ENCODE data around the gene UQCRC2. TPM values are rescaled to one million over a fixed set of nuclear protein-coding genes. Genes with fewer than 3 reads are reported as not detected.

UQCRC2 gene
- total RNA-seq, 1 experiment from 2014 or later: 167 TPM

DNA sequence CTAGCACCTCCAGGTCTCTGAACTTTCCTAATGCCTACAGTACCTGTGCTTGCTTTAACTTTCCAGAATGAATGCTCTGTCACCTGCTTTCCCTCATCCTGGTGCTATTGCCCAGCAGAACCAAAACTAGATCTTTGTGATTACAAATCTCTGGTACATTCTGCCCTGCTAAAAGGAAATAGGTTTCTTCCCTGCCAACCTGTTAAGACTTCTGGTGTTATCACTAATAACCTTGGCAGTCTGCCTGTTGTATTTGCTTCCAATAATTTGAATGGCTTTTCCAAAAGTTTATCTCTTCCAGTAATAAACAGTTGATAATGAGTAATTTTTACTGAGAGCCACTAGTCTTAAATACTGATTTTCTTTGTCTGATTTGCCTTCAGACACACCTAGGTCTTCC is 32.4 kb downstream of the UQCRC2 start:
- Histone ChIP-seq H3K4me1 (ENCODE audit: low read length) (no peaks in the 10 kb centered on the region), H2AFZ (ENCODE audit: low read length) (no peak overlapping the region), H3K9ac (ENCODE audit: low read length) (no peak overlapping the region), H4K20me1 (ENCODE audit: insufficient read depth, low read depth, low read length) (no peaks in the 10 kb centered on the region), H3K9me3 (ENCODE audit: low read length) (no peaks in the 10 kb centered on the region), H3K4me3 (ENCODE audit: low read length) (no peak overlapping the region), H3K9me2 (replicated peaks; ENCODE audit: insufficient read depth, low read length) (no peaks in the 10 kb centered on the region), H3K27me3 (ENCODE audit: low read length) (no peaks in the 10 kb centered on the region), H3K4me2 (ENCODE audit: low read depth, low read length, poor library complexity, severe bottlenecking) (no peak overlapping the region), H3K27ac (ENCODE audit: low read length) (no peak overlapping the region), H3K79me2 (ENCODE audit: low read length) (no peaks in the 10 kb centered on the region), H3K36me3 (ENCODE audit: insufficient read depth, low read length) (peaks cover 35% of the 10 kb centered on the region; the same call in 1 of the 2 replicates)
- no peak for DNase-seq

DNA sequence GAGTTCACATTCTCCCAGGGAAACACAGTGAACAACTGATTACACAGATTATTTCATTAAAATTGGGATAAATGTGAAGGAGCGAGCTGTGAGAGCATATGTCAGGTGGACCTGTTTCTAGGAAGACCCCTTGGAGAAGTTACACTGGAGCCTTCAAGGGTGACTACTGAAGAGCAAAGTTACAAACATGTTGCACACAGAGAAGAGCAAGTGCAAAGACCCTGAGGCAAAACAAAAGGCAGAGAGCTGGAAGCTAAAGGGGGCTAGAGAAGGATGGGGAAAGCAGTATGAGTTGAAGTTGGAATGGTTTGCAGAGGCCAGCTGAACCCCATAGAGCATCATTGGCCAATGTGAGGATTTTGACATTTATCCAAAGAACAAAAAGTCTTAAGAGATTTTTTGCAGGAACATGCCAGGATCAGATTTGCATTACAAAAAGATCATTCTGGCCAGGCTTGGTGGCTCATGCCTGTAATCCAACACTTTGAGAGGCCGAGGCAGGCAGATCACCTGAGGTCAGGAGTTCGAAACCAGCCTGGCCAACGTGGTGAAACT is 33.6 kb downstream of the UQCRC2 start:
- H2AFZ ChIP-seq (ENCODE audit: low read length): no peak overlapping the region
- H3K9ac ChIP-seq (ENCODE audit: low read length): no peak overlapping the region
- H3K9me2 ChIP-seq (replicated peaks; ENCODE audit: insufficient read depth, low read length): no peaks in the 10 kb centered on the region
- H3K27me3 ChIP-seq (ENCODE audit: low read length): no peaks in the 10 kb centered on the region
- no peaks in the 10 kb centered on the region for H4K20me1 ChIP-seq (ENCODE audit: insufficient read depth, low read depth, low read length)
- H3K4me2 ChIP-seq (ENCODE audit: low read depth, low read length, poor library complexity, severe bottlenecking): no peak overlapping the region
- H3K9me3 ChIP-seq (ENCODE audit: low read length): no peaks in the 10 kb centered on the region
- no peaks in the 10 kb centered on the region for H3K79me2 ChIP-seq (ENCODE audit: low read length)
- peaks cover 26% of the 10 kb centered on the region; the same call in 1 of the 2 replicates for H3K36me3 ChIP-seq (ENCODE audit: insufficient read depth, low read length)
- DNase-seq: no peak
- no peak overlapping the region for H3K4me3 ChIP-seq (ENCODE audit: low read length)
- H3K27ac ChIP-seq (ENCODE audit: low read length): no peak overlapping the region
- H3K4me1 ChIP-seq (ENCODE audit: low read length): no peaks in the 10 kb centered on the region

DNA sequence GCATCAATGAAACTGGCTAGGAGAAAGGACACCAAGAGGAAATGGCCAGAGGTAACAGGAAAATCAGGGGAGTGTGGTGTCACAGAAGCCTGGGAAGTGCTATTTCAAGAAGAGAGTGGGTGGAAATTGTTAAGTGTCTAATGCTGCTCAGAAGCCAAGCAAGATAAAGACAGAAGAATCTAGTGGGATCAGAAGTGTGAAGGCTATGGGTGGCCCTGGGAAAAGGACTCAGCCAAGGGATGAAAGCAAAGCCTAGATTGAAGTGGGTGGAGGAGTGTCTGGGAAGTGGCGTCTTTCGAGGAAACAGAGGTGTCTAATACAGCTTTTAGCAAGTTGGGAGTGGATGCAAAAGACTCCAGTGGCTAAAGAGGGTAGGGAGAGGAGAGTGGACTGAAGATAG is 34.3 kb downstream of the UQCRC2 start:
- no peak overlapping the region for H2AFZ ChIP-seq (ENCODE audit: low read length)
- no peak overlapping the region for H3K9ac ChIP-seq (ENCODE audit: low read length)
- H3K27me3 ChIP-seq (ENCODE audit: low read length): no peaks in the 10 kb centered on the region
- no peaks in the 10 kb centered on the region for H4K20me1 ChIP-seq (ENCODE audit: insufficient read depth, low read depth, low read length)
- H3K27ac ChIP-seq (ENCODE audit: low read length): no peak overlapping the region
- no peaks in the 10 kb centered on the region for H3K9me3 ChIP-seq (ENCODE audit: low read length)
- no peak overlapping the region for H3K4me2 ChIP-seq (ENCODE audit: low read depth, low read length, poor library complexity, severe bottlenecking)
- no peaks in the 10 kb centered on the region for H3K79me2 ChIP-seq (ENCODE audit: low read length)
- H3K9me2 ChIP-seq (replicated peaks; ENCODE audit: insufficient read depth, low read length): no peaks in the 10 kb centered on the region
- H3K4me3 ChIP-seq (ENCODE audit: low read length): no peak overlapping the region
- peaks cover 22% of the 10 kb centered on the region; the same call in 1 of the 2 replicates for H3K36me3 ChIP-seq (ENCODE audit: insufficient read depth, low read length)
- DNase-seq: no peak
- no peaks in the 10 kb centered on the region for H3K4me1 ChIP-seq (ENCODE audit: low read length)

DNA sequence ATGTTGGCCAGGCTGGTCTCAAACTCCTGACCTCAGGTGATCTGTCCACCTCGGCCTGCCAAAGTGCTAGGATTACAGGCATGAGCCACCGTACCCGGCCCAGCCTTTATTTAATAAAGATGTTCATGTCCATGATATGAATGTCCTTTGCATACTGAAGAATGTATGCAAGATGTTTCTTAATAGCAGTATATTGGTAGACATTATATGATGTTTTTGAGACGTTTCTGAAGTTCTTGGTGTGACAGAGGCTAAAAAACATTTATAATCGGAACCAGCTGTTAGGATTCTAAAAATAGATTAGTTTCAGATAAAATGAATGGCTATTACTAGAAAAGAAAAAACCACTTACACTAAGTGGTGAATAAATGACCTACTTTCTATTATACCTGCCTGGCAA is 36.0 kb downstream of the UQCRC2 start:
- Histone ChIP-seq H3K9me3 (ENCODE audit: low read length) (no peaks in the 10 kb centered on the region), H3K9me2 (replicated peaks; ENCODE audit: insufficient read depth, low read length) (no peaks in the 10 kb centered on the region), H3K4me2 (ENCODE audit: low read depth, low read length, poor library complexity, severe bottlenecking) (no peak overlapping the region), H3K4me3 (ENCODE audit: low read length) (no peak overlapping the region), H3K4me1 (ENCODE audit: low read length) (no peaks in the 10 kb centered on the region), H3K27ac (ENCODE audit: low read length) (no peak overlapping the region), H2AFZ (ENCODE audit: low read length) (no peak overlapping the region), H3K36me3 (ENCODE audit: insufficient read depth, low read length) (peaks cover 8% of the 10 kb centered on the region; the same call in 1 of the 2 replicates), H4K20me1 (ENCODE audit: insufficient read depth, low read depth, low read length) (no peaks in the 10 kb centered on the region), H3K79me2 (ENCODE audit: low read length) (no peaks in the 10 kb centered on the region), H3K27me3 (ENCODE audit: low read length) (no peaks in the 10 kb centered on the region), H3K9ac (ENCODE audit: low read length) (no peak overlapping the region)
- DNase-seq: no peak

DNA sequence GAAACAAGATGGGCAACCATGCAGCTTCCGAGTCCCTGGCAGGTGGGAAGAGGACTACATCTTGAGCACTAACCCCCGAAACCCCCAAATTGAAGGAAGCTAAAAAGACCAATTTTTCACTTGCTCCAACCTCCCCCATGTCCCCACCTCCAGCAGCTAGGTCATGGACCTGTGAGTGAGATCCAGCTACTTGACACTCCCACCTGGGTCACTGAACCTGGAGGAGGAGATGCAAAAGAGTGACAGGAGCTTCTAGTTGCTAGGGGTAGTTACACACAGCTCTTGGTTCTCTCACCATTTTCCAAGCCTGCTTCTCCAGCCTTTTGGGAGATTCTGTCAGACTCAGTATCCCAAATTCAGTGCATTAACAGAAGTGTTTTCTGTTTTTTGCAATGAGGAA is 36.6 kb downstream of the UQCRC2 start:
- Histone ChIP-seq H3K79me2 (ENCODE audit: low read length) (no peaks in the 10 kb centered on the region), H3K9me3 (ENCODE audit: low read length) (no peaks in the 10 kb centered on the region), H3K9me2 (replicated peaks; ENCODE audit: insufficient read depth, low read length) (no peaks in the 10 kb centered on the region), H3K27me3 (ENCODE audit: low read length) (no peaks in the 10 kb centered on the region), H2AFZ (ENCODE audit: low read length) (no peak overlapping the region), H3K27ac (ENCODE audit: low read length) (no peak overlapping the region), H3K4me2 (ENCODE audit: low read depth, low read length, poor library complexity, severe bottlenecking) (no peak overlapping the region), H3K36me3 (ENCODE audit: insufficient read depth, low read length) (peaks cover 2% of the 10 kb centered on the region; the same call in 1 of the 2 replicates), H3K9ac (ENCODE audit: low read length) (no peak overlapping the region), H4K20me1 (ENCODE audit: insufficient read depth, low read depth, low read length) (no peaks in the 10 kb centered on the region), H3K4me1 (ENCODE audit: low read length) (no peaks in the 10 kb centered on the region), H3K4me3 (ENCODE audit: low read length) (no peak overlapping the region)
- DNase-seq: no peak

DNA sequence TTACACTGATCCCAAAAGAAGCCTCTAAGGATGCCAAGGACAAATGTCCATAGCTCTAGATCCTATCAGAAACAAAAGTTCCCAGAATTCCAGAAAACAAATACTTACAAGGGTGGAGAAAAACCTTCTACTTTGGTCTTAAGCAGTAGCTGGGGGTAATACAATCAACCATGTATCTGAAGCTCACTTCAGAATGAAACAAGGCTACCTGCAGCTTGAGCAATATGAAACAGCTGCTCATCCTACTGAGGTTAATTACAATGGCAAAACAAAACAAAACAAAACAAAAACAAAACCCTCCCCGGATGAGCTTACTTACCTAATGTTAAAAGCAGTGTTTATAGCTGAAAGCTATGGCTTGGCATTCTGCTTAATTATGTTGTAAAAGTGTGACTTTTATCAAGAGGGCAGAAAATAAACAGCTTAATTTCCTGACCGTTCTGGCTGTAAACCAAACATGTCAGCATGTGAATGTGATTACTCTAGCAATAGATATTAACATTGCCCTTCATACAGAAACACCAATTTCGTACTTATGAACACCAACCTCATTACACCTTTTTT is 37.3 kb downstream of the UQCRC2 start:
- H3K79me2 ChIP-seq (ENCODE audit: low read length): no peaks in the 10 kb centered on the region
- no peaks in the 10 kb centered on the region for H3K36me3 ChIP-seq (ENCODE audit: insufficient read depth, low read length)
- no peak overlapping the region for H3K4me3 ChIP-seq (ENCODE audit: low read length)
- no peak overlapping the region for H3K4me2 ChIP-seq (ENCODE audit: low read depth, low read length, poor library complexity, severe bottlenecking)
- H3K9ac ChIP-seq (ENCODE audit: low read length): no peak overlapping the region
- no peaks in the 10 kb centered on the region for H4K20me1 ChIP-seq (ENCODE audit: insufficient read depth, low read depth, low read length)
- no peak overlapping the region for H2AFZ ChIP-seq (ENCODE audit: low read length)
- no peaks in the 10 kb centered on the region for H3K27me3 ChIP-seq (ENCODE audit: low read length)
- no peak overlapping the region for H3K27ac ChIP-seq (ENCODE audit: low read length)
- no peaks in the 10 kb centered on the region for H3K9me2 ChIP-seq (replicated peaks; ENCODE audit: insufficient read depth, low read length)
- no peaks in the 10 kb centered on the region for H3K9me3 ChIP-seq (ENCODE audit: low read length)
- DNase-seq: no peak
- H3K4me1 ChIP-seq (ENCODE audit: low read length): no peaks in the 10 kb centered on the region

DNA sequence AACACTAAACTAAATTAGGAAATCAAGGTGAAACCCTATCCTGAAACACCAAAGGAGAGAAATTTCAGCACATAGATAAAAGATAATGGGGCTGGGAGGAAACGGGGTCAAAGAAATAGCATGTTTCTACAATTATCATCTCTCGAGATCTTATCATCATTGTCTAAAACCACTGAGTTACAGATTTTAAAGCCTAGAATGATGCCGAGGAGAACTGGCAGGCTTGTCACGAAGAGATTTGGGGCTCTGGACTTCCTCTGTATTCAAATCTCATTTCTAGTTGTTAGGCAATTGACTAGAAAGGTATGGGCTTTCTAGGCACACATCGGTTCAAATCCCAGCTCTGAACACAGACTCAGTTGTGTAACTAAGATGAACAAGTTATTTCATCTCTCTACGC is 38.5 kb downstream of the UQCRC2 start:
- no peak overlapping the region for H3K9ac ChIP-seq (ENCODE audit: low read length)
- H3K79me2 ChIP-seq (ENCODE audit: low read length): no peaks in the 10 kb centered on the region
- no peaks in the 10 kb centered on the region for H3K9me3 ChIP-seq (ENCODE audit: low read length)
- H4K20me1 ChIP-seq (ENCODE audit: insufficient read depth, low read depth, low read length): no peaks in the 10 kb centered on the region
- H3K36me3 ChIP-seq (ENCODE audit: insufficient read depth, low read length): no peaks in the 10 kb centered on the region
- H3K27me3 ChIP-seq (ENCODE audit: low read length): no peaks in the 10 kb centered on the region
- no peak for DNase-seq
- no peak overlapping the region for H3K4me2 ChIP-seq (ENCODE audit: low read depth, low read length, poor library complexity, severe bottlenecking)
- H2AFZ ChIP-seq (ENCODE audit: low read length): no peak overlapping the region
- H3K4me1 ChIP-seq (ENCODE audit: low read length): no peaks in the 10 kb centered on the region
- no peak overlapping the region for H3K27ac ChIP-seq (ENCODE audit: low read length)
- H3K9me2 ChIP-seq (replicated peaks; ENCODE audit: insufficient read depth, low read length): no peaks in the 10 kb centered on the region
- H3K4me3 ChIP-seq (ENCODE audit: low read length): no peak overlapping the region

DNA sequence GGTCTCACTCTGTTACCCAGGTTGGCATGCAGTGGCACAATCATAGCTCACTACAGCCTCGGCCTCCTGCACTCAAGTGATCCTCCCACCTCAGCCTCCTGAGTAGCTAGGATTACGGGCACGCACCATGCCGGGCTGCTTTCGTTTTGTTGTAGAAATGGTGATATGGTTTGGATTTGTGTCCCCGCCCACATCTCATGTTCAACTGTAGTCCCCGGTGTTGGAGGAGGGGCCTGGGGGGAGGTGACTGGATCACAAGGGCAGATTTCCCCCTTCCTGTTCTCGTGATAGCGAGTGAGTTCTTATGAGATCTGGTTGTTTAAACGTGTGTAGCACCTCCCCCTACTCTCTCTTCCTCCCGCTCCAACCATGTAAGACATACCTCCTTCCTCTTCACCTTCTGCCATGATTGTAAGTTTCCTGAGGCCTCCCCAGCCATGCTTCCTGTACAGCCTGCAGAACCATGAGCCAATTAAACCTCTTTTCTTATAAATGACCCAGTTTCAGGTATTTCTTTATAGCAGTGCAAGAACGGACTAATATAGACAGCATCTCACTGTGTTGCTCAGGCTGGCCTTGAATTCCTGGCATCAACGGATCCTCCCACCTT is 41.8 kb downstream of the UQCRC2 start:
- no peaks in the 10 kb centered on the region for H4K20me1 ChIP-seq (ENCODE audit: insufficient read depth, low read depth, low read length)
- no peak overlapping the region for H2AFZ ChIP-seq (ENCODE audit: low read length)
- no peaks in the 10 kb centered on the region for H3K4me1 ChIP-seq (ENCODE audit: low read length)
- no peaks in the 10 kb centered on the region for H3K9me2 ChIP-seq (replicated peaks; ENCODE audit: insufficient read depth, low read length)
- no peak overlapping the region for H3K4me3 ChIP-seq (ENCODE audit: low read length)
- DNase-seq: no peak
- no peaks in the 10 kb centered on the region for H3K9me3 ChIP-seq (ENCODE audit: low read length)
- H3K9ac ChIP-seq (ENCODE audit: low read length): no peak overlapping the region
- no peak overlapping the region for H3K27ac ChIP-seq (ENCODE audit: low read length)
- H3K79me2 ChIP-seq (ENCODE audit: low read length): no peaks in the 10 kb centered on the region
- no peaks in the 10 kb centered on the region for H3K27me3 ChIP-seq (ENCODE audit: low read length)
- H3K36me3 ChIP-seq (ENCODE audit: insufficient read depth, low read length): no peaks in the 10 kb centered on the region
- H3K4me2 ChIP-seq (ENCODE audit: low read depth, low read length, poor library complexity, severe bottlenecking): no peak overlapping the region
